Vagina (tissue), 2 donors: Measurements from ENCODE around the gene RPE.

Experiments
- CTCF ChIP-seq, 3 experiments: fragments of 450-650 bp in 2 of 3; fragments of 200-600 bp in 1 of 3; sonication (generic) in 1 of 3; IDR thresholded peaks; one replicate each; pipeline ENCODE4 v1.5.1; 2017 to 2019; ENCODE audit warnings: antibody characterized with exemption in 3 of 3, mild to moderate bottlenecking in 2 of 3, moderate library complexity in 2 of 3
- POLR2A ChIP-seq, 2 donors: fragments of 450-650 bp; IDR thresholded peaks; one replicate each; pipeline ENCODE4 v1.6.1; 2017; ENCODE audit warnings: antibody characterized with exemption in 2 of 2, mild to moderate bottlenecking in 2 of 2, moderate library complexity in 2 of 2
- POLR2AphosphoS5 ChIP-seq, 2 donors: sonication (generic); formaldehyde crosslinking; IDR thresholded peaks; one replicate each; pipeline ENCODE4 v1.9.0; 2017; ENCODE audit warnings: antibody characterized with exemption in 2 of 2, mild to moderate bottlenecking in 2 of 2, low read depth in 1 of 2; ENCODE audit not compliant: insufficient read depth in 1 of 2

GRCh38 chr2:210054696-210055095 lies 52.3 kb downstream of the RPE start:
- no peak for TF ChIP-seq POLR2AphosphoS5 (IDR thresholded peaks at IDR 0.05; ENCODE audit: insufficient read depth in 1 of 2, low read depth in 1 of 2)
- no peak for TF ChIP-seq CTCF (IDR thresholded peaks at IDR 0.05)
- no peak for TF ChIP-seq POLR2A (IDR thresholded peaks at IDR 0.05)
